Measurements from ENCODE around the gene SOX12. TPM values are rescaled to one million over a fixed set of nuclear protein-coding genes. Genes with fewer than 3 reads are reported as not detected.
"Not testable (repeated sequence)": the region's sequence is repeated elsewhere in the genome, so short reads cannot be mapped to it uniquely, and the experiment has no call there.

SOX12 gene
- total RNA-seq, 1 experiment from 2014 or later, result 59.1 TPM

DNA sequence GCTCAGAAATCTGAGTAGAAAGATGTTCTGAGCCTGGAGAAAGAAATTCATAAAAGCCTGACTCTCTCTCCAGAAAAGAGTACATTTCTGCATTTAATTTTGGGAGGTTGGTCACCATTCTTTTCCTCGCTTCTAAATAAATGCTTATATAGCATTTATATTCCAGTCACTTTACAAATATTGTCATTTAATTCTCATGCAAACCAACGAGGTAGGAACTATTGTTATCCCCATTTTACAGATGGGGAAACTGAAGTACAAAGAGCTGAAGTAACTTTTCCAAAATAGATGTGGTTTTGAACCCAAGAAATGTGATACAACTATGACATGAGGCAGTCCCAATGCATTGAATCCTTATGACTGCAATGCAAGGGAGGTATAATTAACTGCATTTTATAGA is 50.7 kb downstream of the SOX12 start:
- no peak overlapping the region for H3K4me3 Mint-ChIP-seq
- TF ChIP-seq HMGA2 (CRISPR knock-in tag; IDR thresholded peaks at IDR 0.05) (no peak), GABPB1 (CRISPR knock-in tag; IDR thresholded peaks at IDR 0.05) (no peak), ZNF416 (CRISPR knock-in tag; IDR thresholded peaks at IDR 0.05) (no peak)
- TF ChIP-seq, protein P1, sequence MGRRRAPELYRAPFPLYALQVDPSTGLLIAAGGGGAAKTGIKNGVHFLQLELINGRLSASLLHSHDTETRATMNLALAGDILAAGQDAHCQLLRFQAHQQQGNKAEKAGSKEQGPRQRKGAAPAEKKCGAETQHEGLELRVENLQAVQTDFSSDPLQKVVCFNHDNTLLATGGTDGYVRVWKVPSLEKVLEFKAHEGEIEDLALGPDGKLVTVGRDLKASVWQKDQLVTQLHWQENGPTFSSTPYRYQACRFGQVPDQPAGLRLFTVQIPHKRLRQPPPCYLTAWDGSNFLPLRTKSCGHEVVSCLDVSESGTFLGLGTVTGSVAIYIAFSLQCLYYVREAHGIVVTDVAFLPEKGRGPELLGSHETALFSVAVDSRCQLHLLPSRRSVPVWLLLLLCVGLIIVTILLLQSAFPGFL (CRISPR knock-in tag; IDR thresholded peaks at IDR 0.05; ENCODE audit: borderline replicate concordance), result no peak
- ChIA-PET POLR2A (no interaction called here), CTCF (no interaction called here)
- H3K4me1 Mint-ChIP-seq, result peaks cover 16% of the 10 kb centered on the region
- DNase-seq (ENCODE audit: low spot score) (no peak), ATAC-seq (no peak)
- no peaks in the 10 kb centered on the region for H3K36me3 Mint-ChIP-seq
- H3K27me3 Mint-ChIP-seq (ENCODE audit: low read depth), result peaks cover 14% of the 10 kb centered on the region
- H3K27ac Mint-ChIP-seq, result no peak overlapping the region
- H3K9me3 Mint-ChIP-seq, result no peaks in the 10 kb centered on the region

DNA sequence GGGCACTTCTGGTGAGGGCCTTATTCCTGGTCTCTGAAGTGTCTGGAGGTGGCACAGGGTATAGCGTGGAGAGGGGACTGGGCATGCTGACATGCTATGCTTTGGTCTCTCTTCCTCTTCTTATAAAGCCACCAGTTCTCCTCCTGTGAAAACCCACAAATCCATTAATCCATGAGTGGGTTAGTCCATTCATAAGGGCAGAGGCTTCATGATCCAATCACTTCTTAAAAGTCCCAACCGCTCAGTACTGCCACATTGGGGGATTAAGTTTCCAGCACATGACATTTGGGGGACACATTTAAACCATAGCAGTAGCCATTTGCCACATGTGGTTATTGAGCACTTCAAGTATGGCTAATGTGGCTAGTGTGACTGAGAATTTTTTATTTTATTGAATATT is 51.4 kb downstream of the SOX12 start:
- H3K27me3 Mint-ChIP-seq (ENCODE audit: low read depth), result peaks cover 14% of the 10 kb centered on the region
- H3K4me3 Mint-ChIP-seq, result no peak overlapping the region
- POLR2A ChIA-PET, result no interaction called here
- H3K36me3 Mint-ChIP-seq, result no peaks in the 10 kb centered on the region
- no peak overlapping the region for H3K27ac Mint-ChIP-seq
- CTCF ChIA-PET, result no interaction called here
- peaks cover 14% of the 10 kb centered on the region for H3K4me1 Mint-ChIP-seq
- TF ChIP-seq, protein P2, sequence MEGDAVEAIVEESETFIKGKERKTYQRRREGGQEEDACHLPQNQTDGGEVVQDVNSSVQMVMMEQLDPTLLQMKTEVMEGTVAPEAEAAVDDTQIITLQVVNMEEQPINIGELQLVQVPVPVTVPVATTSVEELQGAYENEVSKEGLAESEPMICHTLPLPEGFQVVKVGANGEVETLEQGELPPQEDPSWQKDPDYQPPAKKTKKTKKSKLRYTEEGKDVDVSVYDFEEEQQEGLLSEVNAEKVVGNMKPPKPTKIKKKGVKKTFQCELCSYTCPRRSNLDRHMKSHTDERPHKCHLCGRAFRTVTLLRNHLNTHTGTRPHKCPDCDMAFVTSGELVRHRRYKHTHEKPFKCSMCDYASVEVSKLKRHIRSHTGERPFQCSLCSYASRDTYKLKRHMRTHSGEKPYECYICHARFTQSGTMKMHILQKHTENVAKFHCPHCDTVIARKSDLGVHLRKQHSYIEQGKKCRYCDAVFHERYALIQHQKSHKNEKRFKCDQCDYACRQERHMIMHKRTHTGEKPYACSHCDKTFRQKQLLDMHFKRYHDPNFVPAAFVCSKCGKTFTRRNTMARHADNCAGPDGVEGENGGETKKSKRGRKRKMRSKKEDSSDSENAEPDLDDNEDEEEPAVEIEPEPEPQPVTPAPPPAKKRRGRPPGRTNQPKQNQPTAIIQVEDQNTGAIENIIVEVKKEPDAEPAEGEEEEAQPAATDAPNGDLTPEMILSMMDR (IDR thresholded peaks at IDR 0.05), result no peak
- no peaks in the 10 kb centered on the region for H3K9me3 Mint-ChIP-seq
- no peak for ATAC-seq
- no peak for DNase-seq (ENCODE audit: low spot score)

DNA sequence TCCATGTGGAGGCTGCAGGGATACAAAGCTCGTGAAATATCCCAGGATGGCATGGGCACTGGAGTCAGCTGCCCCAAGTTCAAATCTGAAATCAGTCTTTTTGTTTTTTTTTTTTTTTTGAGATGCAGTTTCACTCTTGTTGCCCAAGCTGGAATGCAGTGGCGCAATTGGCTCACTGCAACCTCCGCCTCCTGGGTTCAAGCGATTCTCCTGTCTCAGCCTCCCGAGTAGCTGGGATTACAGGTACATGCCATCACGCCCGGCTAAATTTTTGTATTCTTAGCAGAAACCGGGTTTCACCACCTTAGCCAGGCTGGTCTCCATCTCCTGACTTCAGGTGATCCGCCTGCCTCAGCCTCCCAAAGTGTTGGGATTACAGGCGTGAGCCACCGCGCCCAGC is 52.2 kb downstream of the SOX12 start:
- peaks cover 21% of the 10 kb centered on the region for H3K27me3 Mint-ChIP-seq (ENCODE audit: low read depth)
- H3K4me3 Mint-ChIP-seq; ATAC-seq; POLR2A ChIA-PET; H3K27ac Mint-ChIP-seq; H3K36me3 Mint-ChIP-seq; H3K4me1 Mint-ChIP-seq; DNase-seq (ENCODE audit: low spot score); CTCF ChIA-PET; H3K9me3 Mint-ChIP-seq: not testable (repeated sequence)

DNA sequence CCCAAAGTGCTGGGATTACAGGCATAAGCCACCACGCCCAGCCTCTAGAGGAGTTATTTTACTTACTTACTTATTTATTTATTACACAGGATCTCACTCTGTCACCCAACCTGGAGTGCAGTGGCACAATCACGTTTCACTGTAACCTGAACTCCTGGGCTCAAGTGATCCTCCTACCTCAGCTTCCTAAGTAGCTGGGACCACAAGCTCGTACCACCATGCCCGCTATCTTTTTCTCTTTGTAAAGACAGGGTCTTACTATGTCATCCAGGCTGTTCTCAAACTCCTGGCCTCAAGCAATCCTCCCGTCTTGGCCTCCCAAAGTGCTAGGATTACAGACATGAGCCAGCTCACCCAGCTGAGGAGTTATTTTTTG is 53.6 kb downstream of the SOX12 start:
- Mint-ChIP-seq H3K36me3 (no peaks in the 10 kb centered on the region), H3K4me1 (no peaks in the 10 kb centered on the region), H3K4me3 (no peak overlapping the region), H3K27me3 (ENCODE audit: low read depth) (peaks cover 30% of the 10 kb centered on the region), H3K27ac (no peak overlapping the region), H3K9me3 (no peaks in the 10 kb centered on the region)
- ChIA-PET CTCF (interaction anchor here (0.7 to 0.9 kb wide), 2 partner anchors 16 to 21 kb away, joined by 3 to 5 read pairs; no protein-coding TSS in a partner anchor), POLR2A (interaction anchor here (0.7 to 1.1 kb wide), 2 partner anchors 68 to 330 kb away, joined by 4 read pairs; no protein-coding TSS in a partner anchor)
- no peak for TF ChIP-seq ELF4 (CRISPR knock-in tag; IDR thresholded peaks at IDR 0.05; ENCODE audit: low read depth)
- TF ChIP-seq, protein P3, sequence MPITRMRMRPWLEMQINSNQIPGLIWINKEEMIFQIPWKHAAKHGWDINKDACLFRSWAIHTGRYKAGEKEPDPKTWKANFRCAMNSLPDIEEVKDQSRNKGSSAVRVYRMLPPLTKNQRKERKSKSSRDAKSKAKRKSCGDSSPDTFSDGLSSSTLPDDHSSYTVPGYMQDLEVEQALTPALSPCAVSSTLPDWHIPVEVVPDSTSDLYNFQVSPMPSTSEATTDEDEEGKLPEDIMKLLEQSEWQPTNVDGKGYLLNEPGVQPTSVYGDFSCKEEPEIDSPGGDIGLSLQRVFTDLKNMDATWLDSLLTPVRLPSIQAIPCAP (CRISPR knock-in tag; IDR thresholded peaks at IDR 0.05), result no peak
- TF ChIP-seq, protein P4, sequence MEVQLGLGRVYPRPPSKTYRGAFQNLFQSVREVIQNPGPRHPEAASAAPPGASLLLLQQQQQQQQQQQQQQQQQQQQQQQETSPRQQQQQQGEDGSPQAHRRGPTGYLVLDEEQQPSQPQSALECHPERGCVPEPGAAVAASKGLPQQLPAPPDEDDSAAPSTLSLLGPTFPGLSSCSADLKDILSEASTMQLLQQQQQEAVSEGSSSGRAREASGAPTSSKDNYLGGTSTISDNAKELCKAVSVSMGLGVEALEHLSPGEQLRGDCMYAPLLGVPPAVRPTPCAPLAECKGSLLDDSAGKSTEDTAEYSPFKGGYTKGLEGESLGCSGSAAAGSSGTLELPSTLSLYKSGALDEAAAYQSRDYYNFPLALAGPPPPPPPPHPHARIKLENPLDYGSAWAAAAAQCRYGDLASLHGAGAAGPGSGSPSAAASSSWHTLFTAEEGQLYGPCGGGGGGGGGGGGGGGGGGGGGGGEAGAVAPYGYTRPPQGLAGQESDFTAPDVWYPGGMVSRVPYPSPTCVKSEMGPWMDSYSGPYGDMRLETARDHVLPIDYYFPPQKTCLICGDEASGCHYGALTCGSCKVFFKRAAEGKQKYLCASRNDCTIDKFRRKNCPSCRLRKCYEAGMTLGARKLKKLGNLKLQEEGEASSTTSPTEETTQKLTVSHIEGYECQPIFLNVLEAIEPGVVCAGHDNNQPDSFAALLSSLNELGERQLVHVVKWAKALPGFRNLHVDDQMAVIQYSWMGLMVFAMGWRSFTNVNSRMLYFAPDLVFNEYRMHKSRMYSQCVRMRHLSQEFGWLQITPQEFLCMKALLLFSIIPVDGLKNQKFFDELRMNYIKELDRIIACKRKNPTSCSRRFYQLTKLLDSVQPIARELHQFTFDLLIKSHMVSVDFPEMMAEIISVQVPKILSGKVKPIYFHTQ (CRISPR knock-in tag; IDR thresholded peaks at IDR 0.05), result no peak
- TF ChIP-seq, protein P5, sequence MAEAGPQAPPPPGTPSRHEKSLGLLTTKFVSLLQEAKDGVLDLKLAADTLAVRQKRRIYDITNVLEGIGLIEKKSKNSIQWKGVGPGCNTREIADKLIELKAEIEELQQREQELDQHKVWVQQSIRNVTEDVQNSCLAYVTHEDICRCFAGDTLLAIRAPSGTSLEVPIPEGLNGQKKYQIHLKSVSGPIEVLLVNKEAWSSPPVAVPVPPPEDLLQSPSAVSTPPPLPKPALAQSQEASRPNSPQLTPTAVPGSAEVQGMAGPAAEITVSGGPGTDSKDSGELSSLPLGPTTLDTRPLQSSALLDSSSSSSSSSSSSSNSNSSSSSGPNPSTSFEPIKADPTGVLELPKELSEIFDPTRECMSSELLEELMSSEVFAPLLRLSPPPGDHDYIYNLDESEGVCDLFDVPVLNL (CRISPR knock-in tag; IDR thresholded peaks at IDR 0.05; ENCODE audit: borderline replicate concordance, low read depth), result no peak
- no peak for ATAC-seq
- no peak for DNase-seq (ENCODE audit: low spot score)

Other genes starting within 250 kb of the SOX12 start
- not detected in 3 replicates for gene DEFB125, start 237.9 kb upstream of the SOX12 start, total RNA-seq (2021)
- gene DEFB126, start 183.0 kb upstream of the SOX12 start, total RNA-seq (2021), result 0.89 TPM in 1 of 3 replicates, not detected in the others
- not detected in 3 replicates for gene DEFB127, start 168.1 kb upstream of the SOX12 start, total RNA-seq (2021)
- gene DEFB128, start 135.8 kb upstream of the SOX12 start, total RNA-seq (2021), result not detected in 3 replicates
- gene DEFB129, start 98.3 kb upstream of the SOX12 start, total RNA-seq (2021), result not detected in 3 replicates
- not detected in 3 replicates for gene DEFB132, start 67.8 kb upstream of the SOX12 start, total RNA-seq (2021)
- 22.1 to 30.3 TPM (median 27.8 TPM) in 3 replicates for gene C20orf96, start 34.8 kb upstream of the SOX12 start, total RNA-seq (2021)
- gene ZCCHC3, start 28.0 kb upstream of the SOX12 start, total RNA-seq (2021), result 43.6 to 54.1 TPM (median 52.6 TPM) in 3 replicates
- gene NRSN2, start 21.6 kb downstream of the SOX12 start, total RNA-seq (2021), result 23.0 to 23.7 TPM (median 23.3 TPM) in 3 replicates
- gene TRIB3, start 55.2 kb downstream of the SOX12 start, total RNA-seq (2021), result 7.8 to 9.2 TPM (median 8.7 TPM) in 3 replicates
- gene RBCK1, start 82.7 kb downstream of the SOX12 start, total RNA-seq (2021), result 65.0 to 75.2 TPM (median 69.5 TPM) in 3 replicates
- gene TBC1D20, start 137.0 kb downstream of the SOX12 start, total RNA-seq (2021), result 14.6 to 15.6 TPM (median 15.4 TPM) in 3 replicates
- gene CSNK2A1, start 218.2 kb downstream of the SOX12 start, total RNA-seq (2021), result 235 to 244 TPM (median 236 TPM) in 3 replicates

Measured in WTC11 (cell line).